HS-27A (cell line): ENCODE data around the gene DHX58.
"Not testable (repeated sequence)": the region's sequence is repeated elsewhere in the genome, so short reads cannot be mapped to it uniquely, and the experiment has no call there.

Source experiments
- DNase-seq: peaks from one replicate; pipeline ENCODE4 v3.0.0-alpha.2; 2012; ENCODE audit warnings: low read depth, missing footprints

Gene DHX58

DNA sequence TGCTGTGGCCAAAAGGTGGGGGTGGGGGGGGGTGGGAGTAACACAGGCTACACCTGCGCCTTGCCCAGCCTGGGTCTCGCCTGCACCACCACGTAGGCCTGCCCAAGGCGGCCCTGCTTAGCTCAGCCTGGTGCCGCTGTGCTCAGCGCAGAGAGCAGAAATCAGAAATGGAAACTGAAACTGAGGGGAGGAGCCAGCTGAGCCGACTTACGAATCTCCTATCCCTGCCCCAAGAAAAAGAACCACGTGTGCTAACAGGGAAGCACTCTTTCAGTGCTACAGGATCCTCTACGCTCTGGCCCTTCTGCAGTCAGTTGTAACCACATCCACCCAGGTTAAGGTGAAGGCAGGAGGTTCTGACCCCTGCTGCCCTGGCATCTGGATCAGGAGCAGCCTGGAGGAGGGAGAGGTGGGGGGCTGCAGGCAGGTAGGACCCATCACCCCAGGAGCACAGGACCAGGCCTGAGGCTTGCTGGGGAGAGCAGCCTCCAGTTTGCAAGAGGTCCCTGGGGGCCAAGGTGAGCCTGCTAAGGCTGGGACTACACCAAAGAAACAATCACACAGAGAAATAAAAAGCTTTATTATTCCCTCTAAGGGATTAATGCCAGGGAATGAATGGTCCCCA, at the start of gene DHX58:
DHX58 (minus strand) TSS at position 163 of the 625 bp plus-strand sequence. CDS start 822 bp downstream, outside the sequence.
- no peak for DNase-seq

DNA sequence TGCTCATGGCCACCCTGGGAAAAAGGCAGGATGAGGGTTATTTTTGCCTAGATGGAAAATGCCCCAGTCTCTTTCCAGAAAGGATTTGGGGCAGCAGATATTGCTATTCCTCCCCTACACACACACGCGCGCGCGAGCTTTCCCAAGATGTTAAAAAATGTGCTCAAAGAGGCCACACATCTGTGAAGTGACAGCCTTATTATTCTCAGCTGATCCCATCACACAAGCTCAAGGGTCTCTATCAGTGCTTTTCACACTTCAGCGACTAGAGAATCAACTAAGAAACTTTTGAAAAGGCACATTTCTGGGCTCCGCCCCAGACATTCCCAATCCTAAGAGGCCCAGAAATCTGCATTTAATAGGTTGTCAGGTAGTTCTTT, 48.0 kb upstream of the DHX58 start:
- no peak for DNase-seq

DNA sequence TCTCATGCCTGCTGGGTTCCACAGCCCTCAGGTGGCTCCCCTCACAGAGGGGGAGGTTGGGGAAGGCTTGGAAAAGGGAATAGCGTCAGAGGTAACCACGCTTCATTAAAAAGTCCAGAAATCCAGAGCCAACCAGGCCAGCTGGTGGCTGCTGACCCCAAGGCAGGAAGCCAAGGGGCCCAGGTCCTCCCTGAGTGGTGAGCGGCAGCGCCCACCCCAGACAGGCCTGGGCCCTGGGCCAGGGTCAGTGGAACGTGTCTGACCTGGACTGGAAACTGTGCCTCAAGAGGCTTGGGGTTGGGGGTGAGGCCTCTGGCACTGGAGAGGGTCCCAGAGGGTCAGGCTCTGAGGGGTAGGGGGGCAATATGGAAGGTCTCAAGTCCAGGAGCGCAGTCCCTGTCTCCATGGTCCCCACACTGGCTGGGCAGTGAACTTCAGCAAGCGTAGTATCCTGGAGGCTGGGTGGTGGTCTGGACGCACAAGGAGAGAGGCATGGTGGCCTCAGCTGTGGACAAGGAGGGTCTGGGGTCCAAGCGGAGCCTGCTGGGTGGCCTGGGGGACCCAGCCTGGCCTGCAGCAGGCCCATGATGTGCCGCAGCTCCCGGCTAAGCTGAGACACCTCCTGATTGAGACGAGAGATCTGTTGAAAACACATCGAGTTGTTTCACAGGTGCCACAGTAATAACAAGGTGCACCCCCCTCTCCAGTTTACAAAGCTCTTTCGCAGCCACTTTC, 47.4 kb upstream of the DHX58 start:
- no peak for DNase-seq

DNA sequence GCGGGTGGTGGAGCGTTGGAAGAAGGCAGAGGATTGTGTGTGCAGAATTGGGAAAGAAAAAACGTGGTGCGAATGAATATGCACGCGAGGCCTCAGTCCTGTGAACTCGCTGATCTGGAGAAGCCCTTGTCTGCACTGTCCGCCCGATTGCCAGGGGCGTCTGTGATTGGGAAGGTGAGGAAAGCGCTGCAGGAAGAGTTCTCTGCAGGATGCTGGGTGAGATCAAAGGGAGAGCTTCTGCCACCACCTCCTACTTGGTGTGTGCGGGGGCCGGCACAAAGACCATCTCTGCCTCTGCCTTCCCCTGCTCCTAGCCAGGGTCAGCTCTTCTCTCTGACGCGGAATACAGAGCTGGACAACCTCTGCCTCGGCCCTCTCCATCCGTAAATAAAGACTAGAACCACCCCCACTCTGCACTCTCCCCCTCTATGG, 43.1 kb upstream of the DHX58 start:
- DNase-seq: no peak

DNA sequence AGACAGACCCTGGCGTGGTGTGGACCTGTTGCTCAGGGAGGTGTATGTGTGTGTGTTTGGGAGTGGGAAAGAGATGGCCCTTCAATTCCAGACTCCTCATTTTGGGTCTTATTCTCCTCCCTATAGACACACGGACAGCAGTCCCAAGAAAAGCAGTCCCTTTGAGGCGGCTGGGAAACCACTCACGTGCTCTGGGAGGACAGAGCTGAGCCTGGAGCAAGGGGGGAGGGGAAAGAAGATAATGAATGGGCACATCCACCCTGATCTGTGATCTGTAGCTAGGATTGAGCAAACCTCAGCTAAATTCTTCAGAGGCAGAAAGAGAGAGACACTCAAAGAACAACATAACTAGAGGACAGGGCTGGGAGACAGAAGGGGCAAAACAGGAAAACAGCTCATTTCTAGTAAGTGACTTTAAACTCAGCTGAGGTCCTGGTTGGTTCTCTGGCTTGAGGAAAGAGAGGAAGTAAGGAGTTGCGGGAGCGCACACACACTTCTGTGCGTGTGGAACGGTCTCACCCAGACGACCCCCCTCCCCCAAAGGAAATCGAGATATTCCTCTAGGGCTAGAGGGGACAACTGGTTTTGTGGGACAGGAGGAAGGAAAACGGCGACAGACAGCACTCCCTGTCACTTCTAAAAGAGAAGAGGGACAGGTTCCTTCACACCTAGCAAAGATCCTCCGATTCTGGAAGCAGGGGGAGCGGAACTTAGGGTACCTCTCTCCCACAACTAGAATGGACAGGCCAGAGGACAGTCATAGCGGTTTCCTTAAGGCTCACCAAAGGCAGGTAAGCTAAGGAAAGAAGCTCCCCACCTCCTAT, 41.6 kb upstream of the DHX58 start:
- DNase-seq: no peak

DNA sequence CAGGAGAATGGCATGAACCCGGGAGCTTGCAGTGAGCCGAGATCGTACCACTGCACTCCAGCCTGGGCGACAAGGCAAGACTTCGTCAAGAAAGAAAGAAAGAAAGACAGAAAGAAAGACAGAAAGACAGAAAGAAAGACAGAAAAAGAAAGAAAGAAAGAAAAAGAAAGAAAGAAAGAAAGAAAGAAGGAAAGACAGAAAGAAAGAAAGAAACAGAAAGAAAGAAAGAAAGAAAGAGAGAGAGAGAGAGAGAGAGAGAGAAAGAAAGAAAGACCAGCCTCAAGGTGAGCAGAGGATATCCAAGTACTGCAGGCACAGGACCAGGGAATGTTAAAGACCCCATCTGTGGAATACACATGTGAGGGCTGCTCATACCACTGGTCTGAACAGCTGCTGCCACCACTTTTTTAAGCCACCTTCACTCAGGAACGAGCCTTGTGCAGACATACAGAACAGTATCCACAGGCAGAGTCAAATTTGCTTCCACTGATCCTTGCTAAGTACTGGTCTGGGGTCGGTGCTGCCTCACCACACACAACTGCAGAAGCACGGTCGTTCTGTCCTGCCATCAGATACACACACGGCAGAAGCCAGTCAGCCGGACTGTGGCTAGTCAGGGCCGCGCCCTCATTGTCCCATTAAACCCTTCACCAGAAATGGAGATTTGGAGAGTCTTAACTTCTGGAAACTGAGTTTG, 34.5 kb upstream of the DHX58 start:
- no peak for DNase-seq

DNA sequence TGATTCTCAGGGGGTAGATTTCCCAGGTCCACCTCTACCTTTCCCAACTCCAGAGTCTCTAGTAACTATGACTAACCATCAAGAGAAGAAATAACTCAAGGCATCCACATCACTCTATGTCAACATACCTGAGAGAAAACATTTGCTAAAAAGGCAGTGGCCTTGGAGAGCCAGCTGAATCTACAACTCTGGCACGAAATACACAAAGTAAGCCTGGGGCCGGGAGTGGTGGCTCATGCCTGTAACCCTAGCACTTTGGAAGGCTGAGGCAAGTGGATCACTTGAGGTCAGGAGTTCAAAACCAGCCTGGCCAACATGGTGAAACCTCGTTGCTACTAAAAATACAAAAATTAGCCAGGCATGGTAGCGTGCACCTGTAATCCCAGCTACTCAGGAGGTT, 30.6 kb upstream of the DHX58 start:
- DNase-seq: not testable (repeated sequence)

DNA sequence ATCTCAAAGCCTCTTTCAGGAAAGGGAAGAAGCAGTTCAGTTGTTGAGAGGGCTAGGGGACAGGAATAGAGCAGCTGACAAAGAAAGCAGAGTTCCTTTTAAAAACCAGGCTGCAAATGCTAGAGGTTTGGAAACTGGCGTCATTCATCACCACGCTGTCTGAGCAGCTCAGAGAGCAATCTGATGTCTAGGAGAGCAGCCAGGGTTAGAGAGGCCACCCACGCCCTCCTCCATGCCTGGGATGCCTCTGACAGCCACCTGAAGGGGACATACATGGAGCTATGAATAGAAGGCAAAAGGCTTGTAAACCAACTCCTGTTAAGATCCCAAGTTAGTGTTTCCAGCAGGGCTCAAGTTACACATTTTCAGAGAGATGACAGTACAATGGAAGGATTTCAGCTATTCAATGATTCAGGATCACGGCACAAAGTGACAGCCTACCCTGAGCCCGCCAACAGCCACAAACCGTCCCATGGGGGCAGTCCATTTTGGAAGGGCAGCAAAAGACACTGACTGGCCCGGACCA, 29.9 kb upstream of the DHX58 start:
- DNase-seq: peak; percentile 62

DNA sequence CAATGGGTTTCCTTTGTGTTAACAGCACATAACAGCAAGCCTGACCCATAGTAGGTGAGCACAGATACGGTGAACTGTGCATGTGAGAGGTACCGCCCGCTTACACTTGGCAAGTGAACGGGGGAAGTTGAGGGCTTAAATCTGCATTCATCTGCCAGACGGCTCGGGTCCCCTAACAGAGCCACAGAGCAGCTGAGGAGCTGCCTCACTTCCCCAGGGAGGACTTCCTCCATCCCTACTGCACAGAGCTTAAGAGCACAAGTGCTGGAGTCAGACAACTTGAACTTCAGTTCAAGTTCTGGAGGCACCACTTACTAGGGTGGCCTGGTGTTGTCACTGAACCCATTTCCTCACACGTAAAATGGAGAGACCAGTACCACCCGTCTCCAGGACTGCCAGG, 28.9 kb upstream of the DHX58 start:
- no peak for DNase-seq

DNA sequence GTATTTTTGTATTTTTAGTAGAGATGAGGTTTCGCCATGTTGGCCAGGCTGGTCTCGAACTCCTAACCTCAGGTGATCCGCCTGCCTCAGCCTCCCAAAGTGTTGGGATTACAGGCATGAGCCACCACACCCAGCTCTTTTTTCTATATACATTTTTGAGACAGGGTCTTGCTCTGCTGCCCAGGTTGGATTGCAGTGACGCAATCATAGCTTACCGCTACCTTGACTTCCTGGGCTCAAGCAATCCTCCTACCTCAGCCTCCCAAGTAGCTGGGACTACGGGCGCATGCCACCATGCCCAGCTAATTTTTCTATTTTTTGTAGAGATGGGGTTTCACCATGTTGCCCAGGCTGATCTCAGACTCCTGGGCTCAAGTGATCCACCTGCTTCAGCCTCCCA, 28.2 kb upstream of the DHX58 start:
- DNase-seq: not testable (repeated sequence)

DNA sequence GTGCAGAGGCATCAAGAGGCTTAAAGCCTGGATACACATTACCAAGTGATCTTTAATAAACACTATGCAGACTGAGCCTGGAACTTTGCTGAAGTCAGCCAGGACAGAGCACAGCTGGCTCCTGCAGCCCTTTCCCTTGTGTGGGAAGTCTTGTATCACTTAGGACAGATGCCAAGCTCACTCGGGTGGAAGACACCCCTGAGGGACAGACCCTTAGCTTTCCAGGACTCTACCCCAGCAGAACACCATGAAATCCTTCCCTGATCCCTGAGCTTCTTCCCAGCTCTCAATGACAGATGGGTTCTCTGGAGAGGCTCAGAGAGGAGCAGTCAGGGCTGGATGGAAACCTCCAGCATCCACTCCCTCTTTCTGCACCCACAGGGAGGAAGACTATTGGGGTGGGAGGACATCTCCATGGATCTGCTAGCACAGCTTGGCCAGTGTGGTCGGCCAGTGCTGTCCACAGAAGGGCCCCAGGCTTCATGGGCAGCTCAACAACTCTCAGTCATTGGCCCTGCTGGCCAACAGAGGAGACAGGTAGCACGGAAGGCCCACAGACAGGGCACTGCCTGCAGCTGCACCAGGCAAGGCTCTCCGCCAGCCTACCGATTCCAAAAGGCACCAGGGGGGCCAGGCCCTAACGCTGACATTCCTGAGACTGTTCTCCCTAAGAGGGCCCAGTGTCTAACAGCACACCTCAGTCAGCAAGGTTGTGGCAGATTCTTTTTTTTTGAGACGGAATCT, 26.4 kb upstream of the DHX58 start:
- DNase-seq: no peak

DNA sequence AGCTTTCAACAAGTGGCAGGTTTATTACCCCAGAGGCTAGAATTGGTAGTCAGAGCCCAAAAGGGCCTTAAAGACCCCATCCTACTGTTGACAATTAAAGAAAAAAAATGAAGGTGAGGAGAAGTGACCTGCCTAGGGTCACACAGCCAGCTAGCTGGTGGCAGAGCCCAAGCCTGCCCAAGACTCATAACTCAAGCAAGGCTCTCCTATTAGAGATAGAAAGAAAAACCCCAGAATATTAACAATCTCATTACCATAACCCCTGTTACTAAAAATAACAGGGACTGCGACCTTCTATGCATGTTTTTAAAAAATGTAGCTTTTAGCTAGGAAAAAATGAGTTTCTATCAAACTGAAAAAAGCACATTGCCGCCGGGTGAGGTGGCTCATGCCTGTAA, 24.1 kb upstream of the DHX58 start:
- no peak for DNase-seq

DNA sequence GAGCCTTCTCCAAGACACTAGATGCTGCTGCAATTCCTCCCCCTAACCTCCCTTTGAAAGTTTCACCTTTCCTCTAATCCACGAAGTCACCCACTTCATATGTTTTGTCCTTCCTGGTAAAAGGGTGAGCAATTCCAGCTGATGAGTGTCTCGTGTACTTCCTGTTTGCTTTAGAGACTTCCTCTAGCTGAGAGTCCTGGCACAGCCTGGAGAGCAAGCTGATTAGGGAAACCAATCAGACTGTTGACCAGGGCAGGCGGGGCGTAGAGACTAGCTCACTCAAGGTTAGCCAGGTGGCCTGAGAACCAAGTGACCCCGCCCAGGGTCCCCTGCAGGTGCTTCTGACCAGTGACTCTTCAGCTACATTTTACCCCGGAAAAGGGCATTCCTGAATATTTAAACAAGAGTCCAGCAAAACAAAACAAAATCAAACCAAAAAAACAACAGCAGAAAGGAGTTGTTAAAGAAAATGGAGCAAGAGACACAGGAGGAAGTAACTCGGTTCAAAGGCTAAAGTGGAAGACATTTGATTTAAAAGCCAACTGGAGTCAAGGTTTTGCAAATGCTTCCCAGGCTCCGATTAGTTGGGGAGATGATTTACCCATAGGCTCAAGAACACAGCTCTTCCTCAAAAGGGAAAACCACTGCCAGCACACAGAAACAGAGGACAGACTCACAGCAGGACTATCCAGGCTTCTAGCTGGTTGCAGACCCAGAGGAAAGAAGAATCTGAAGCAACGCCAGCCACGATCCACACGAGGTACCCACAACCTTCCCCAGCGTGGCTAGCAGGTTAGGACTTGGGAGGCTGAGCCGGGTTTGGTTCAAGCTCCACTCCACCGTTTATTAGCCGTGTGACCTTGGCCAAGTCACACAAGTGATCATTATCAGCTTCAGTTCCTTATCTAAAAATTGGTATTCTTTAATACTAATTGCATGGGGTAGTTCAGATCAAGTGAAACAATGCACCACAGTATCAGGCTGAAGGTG, 23.4 kb upstream of the DHX58 start:
- DNase-seq: no peak

DNA sequence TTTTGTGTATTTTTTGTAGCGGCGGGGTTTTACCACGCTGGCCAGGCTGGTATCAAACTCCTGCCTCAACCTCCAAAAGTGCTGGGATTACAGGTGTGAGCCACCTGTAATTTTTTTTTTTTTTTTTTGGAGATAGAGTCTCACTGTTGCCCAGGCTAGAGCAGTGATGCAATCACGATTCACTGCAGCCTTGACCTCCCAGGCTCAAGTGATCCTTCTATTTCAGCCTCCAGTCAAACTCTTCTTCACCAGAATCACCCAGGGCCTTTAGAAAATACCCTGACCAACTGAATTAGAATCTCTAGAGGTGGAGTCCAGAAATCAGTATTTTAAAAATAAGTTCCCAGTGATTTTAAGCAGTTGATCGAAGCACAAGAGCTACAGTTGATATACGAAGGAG, 22.6 kb upstream of the DHX58 start:
- no peak for DNase-seq

DNA sequence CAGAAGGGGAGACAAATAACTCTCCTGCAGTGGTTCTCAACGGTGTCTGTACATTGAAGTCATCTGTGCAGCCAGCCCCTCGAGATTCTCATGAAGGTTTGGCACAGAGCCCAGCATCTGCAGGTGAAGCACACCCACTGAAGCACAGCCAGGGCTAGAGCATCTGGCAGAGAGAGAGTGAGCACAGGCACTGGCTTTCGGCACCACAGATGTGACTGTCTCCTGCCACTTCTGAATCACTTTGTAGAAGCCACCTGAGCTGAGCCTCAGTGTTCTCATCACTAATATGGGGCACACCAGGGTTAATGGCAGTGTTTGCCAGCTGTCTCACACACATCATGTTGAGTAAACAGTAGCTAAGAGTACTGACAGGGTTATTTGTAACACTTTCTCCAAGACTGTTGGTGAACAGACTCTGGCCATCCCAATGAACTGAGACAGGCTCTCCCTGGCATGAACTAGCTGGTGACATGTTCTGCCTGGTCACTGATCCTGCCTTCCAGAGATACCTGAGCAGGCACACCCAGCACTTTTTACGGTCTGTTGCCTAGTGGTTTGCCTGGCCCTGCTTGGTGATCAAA, 21.0 kb upstream of the DHX58 start:
- no peak for DNase-seq

DNA sequence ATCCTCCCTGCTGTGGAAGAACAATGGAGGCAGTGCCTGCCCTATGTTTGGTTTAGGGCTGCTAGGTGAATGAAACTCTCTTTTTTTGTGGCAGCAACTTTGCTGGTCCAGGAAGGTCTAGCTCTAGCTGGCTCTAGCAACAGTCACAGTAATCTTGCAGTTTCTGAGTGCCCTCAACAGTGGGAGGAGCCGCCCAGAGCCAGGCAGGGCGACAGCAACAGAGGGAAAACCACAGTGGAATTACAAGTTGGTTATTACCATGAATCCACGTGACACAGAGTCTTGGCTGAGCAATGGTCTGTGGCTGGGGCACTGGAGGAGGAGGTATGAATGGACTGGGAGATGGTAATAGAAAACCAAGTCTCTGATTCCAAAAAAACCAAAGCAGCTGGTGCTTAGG, 20.4 kb upstream of the DHX58 start:
- DNase-seq: no peak

DNA sequence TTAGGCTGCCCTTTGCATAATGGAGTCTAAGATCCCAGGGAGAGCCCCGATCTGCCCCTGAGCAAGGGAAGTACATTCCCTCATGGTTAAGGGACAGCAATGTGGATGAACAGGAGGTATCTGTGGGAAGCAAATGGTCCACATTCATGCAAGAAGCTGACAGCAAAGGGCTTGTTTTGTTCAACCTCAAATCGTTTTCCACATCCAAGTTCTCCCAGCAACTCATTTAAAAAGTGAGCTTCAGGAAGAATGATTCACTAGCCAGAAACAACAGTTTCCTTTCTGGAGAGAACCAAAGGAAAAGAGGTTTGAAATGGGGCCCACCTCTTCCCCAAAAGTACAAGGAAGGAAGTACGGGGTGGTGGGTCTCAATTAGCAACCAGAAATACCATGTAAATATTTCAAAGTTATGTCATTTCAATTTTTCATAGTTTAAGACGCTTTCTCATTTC, 19.5 kb upstream of the DHX58 start:
- no peak for DNase-seq

DNA sequence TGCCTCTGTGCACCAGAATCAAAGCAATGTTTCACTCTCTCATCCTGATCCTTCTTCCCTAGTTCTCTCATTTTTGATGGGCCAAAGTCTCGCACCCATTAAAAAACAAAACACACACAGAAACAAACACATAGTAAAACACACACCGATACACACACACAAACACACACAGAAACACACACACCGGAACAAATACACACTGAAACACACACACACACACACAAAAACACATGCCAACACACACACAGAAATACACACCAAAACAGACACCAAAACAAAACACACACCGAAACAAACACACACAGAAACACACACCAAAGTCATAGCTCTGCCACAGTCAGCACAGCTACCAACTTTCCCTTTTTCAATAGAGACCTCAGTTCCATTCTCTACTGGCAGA, 18.7 kb upstream of the DHX58 start:
- DNase-seq: no peak

DNA sequence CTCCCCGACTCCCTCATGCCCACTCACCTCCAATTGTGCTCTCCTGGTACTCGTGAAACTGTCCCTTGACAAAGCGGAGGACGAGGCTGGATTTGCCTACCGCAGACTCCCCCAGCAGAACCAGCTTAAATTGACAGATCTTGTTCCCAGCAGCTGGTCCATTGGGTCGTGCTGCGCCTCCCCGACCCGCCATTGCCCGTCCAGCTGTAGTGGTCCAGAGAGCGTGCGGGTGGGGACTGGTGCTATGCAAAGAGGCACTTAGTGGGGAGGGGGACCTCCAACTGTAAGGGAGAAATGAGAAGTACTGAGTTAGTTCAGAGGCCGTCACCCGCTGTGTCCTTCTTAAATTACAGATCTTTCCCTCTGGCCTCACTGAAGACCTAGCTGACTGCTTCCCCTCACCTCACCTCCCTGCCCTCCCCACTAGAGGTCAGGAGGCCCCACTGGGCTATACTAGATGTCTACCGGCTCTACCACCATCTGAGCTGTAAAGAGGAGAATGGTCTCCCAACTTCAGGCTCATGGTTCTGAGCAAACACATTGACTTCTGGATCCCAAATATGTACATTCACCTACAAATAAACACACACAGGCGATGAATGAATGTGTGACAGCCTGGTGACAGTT, 17.9 kb upstream of the DHX58 start:
- no peak for DNase-seq
